ENCODE measurements around the gene ZFP42.
"Not testable (repeated sequence)": the region's sequence is repeated elsewhere in the genome, so short reads cannot be mapped to it uniquely, and the experiment has no call there.

ZFP42 gene

DNA sequence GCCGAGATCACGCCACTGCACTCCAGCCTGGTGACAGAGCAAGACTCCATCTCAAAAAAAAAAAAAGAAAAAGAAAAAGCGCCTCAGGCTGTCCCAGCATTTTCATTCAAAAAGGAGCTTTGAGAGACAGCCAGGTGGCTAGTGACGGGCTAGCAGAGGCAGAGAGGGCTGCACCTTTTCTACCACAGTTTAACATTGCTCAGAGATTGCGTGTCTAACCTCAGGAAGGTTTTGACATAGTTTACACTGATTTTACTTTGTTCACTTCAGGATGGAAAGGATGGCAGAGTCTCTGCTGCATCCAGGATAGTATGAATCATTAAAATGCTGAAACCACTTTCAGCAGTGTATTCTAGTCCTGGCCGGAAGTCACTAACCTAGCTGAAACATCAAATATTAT lies 28.1 kb downstream of the ZFP42 start:
- DNase-seq: no peak

- no peak for DNase-seq
Observed at GRCh38 chr4:188025476-188025875, 29.9 kb downstream of the ZFP42 start.

DNA sequence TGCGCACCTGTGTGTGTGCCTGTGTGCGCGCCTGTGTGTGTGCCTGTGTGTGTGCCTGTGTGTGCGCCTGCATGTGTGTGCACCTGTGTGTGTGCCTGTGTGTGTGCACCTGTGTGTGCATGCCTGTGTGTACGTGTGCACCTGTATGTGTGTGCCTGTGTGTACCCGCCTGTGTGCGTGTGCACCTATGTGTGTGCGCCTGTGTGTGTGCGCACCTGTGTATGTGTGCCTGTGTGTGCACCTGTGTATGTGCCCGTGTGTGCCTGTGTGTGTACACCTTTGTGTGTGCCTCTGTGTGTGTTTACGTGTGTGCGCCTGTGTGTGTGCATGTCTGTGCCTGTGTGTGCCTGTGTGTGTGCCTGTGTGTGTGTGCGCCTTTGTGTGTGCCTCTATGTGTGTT lies 33.5 kb downstream of the ZFP42 start:
- DNase-seq: no peak

- DNase-seq: no peak
Observed at GRCh38 chr4:188030401-188030800, 34.8 kb downstream of the ZFP42 start.

- DNase-seq: no peak
Observed at GRCh38 chr4:188031751-188032150, 36.2 kb downstream of the ZFP42 start.

DNA sequence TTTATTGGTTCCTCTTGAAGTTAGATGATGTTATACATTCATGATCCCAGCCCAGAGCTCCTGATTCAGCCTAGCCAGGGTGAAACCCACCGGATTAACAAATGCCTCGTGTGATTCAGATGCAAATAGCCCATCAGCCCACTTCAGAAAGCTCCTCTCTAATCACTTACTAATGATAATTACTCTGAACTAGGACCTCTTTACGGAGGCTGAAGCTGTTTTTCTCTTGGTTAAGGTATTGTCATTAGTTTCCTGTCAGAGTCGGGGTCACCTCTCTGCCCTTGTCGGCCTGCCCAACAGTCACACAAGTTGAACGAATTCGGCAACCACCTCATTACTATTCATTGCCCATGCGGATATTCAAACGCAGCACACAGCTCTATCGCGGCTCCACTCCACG lies 36.6 kb downstream of the ZFP42 start:
- no peak for DNase-seq

GRCh38 chr4:188032583-188032982 lies 37.0 kb downstream of the ZFP42 start:
- DNase-seq: no peak

GRCh38 chr4:188037003-188037713 lies 41.6 kb downstream of the ZFP42 start:
- no peak for DNase-seq

GRCh38 chr4:188041721-188042120 lies 46.1 kb downstream of the ZFP42 start:
- no peak for DNase-seq

GRCh38 chr4:188042191-188042590 lies 46.6 kb downstream of the ZFP42 start:
- no peak for DNase-seq

GRCh38 chr4:188043154-188043553 lies 47.6 kb downstream of the ZFP42 start:
- no peak for DNase-seq

GRCh38 chr4:188045461-188045860 lies 49.9 kb downstream of the ZFP42 start:
- not testable (repeated sequence) for DNase-seq

- no peak for DNase-seq
Observed at GRCh38 chr4:188046657-188047056, 51.1 kb downstream of the ZFP42 start.

DNA sequence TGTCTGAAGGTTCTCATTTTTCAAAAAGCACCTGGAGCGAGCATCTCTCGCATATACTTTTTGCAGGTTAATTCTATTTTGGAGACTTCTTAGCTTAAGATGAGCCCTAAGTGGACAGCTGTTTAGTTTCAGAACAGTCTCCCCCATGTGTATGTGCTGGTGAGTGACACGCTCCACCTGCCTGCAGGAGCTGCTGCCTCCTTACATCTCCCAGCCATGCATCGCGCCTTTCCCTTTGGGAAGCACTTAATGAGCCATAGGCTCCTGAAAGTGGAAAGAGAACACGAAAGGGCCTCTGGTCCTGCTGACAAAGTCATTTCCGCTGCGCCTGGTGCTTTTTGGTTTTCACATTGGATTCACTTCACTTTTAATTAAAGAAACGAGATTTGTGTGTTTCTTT lies 57.7 kb downstream of the ZFP42 start:
- DNase-seq: no peak
